Pulmonary artery endothelial cell (primary cell): ENCODE data around the gene TMEM178A. TPM values are rescaled to one million over a fixed set of nuclear protein-coding genes. Genes with fewer than 3 reads are reported as not detected.
"Not testable (repeated sequence)": the region's sequence is repeated elsewhere in the genome, so short reads cannot be mapped to it uniquely, and the experiment has no call there.

Experiments
- DNase-seq: peaks from one replicate; pipeline ENCODE4 v3.0.0-alpha.2; 2011; ENCODE audit warnings: low read depth, low spot score
- total RNA-seq: library from RNA; depleted of rRNA; stranded (reverse); fragments of >200 nt; gene quantifications from 2 replicates; pipeline ENCODE4 v1.2.3, GENCODE V29; 2014

The TMEM178A gene
- total RNA-seq, result 0.28 and 0.99 TPM in 2 replicates

DNA sequence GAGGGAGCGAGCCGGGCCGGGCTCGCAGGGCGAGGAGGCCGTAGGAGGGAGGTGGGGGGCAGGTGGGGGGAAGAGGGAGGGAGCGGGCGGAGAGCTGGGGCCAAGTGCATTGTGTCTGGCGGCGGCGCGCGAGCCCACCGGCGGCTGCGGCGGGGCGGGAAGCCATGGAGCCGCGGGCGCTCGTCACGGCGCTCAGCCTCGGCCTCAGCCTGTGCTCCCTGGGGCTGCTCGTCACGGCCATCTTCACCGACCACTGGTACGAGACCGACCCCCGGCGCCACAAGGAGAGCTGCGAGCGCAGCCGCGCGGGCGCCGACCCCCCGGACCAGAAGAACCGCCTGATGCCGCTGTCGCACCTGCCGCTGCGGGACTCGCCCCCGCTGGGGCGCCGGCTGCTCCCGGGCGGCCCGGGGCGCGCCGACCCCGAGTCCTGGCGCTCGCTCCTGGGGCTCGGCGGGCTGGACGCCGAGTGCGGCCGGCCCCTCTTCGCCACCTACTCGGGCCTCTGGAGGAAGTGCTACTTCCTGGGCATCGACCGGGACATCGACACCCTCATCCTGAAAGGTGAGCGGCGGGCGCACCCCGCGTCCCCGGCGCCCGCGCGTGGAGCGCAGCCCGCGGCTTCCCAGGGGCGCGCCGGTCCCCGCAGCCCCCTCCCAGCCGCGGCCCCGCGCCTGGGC is at the start of gene TMEM178A:
TSS of gene TMEM178A (plus strand) at position 107 of the 680 bp plus-strand sequence. CDS start at position 165, 58 bp downstream.
- no peak for DNase-seq

DNA sequence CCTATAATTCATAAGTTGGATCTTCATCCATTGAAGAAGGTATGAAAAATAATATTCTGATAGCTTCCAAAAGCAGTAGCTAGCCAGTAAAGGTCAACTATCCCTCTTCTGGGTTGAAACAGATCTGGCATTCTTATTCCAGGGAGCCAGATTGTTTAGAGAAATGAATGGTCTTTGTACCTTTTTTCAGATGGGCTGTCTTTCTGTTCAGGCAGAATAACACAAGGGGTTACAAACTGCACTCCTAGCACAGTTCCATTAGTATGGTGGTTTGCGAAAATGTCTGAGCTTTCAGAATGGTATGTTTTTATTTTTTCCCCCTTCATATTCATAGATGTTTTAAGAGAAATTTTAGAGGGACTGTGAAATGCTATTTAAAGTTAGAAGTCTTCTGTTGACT is 47.5 kb upstream of the TMEM178A start:
- no peak for DNase-seq

DNA sequence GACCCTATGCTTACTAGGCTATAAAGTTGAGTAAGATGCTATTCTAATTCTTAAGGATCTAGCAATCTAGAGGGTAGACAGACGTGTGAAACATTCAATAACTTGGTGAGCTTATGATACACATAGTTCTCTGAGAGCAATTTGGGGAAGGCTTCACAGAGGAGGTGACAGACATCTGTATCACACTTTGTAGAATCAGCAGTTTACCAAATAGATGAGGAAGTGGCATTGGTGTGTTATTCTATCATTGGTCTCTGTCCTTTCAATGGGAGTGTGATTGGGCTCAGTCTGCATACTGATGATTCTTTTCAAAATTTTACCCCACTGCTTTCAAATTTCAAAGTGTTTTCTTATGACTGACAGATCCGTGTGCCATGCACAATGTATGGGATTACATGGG is 47.0 kb upstream of the TMEM178A start:
- no peak for DNase-seq

DNA sequence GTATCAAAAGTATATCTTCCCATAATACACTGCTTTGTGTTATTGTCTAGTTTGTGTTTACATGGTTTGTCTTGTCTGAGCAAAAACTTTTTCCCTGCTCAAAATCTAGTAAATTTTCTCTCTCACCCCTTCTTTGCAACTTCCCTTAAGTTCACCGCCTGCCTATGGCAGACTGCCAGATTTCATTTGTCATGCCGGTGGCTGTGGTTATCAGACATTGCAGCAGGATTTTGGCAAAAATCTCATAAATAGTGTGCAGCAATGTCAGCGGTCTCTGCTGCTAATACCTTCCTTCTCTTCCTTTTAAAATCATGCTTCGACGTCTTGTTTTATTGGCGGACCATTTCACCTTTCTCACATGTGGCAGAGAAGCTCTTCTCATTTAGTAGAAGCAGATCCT is 45.6 kb upstream of the TMEM178A start:
- DNase-seq, result peak; percentile 67

DNA sequence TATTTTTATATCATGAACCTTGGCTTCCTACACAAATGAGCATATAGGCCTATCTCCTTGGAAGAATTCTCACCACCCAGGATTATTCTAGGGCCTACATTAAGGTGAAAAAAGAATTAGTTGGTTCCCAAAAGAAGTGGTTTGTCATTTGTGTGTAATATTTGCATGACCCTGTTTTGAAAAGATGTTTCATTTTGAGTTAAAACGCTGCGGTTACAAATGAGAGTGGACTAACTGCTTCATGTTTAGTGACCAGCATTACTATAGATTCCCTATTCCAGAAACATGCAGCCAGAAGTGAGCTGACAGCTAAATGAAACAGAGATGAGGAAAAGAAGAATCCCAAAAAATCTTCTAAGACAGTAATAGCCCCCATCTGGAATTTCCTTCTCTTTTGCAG is 44.1 kb upstream of the TMEM178A start:
- DNase-seq, result no peak

DNA sequence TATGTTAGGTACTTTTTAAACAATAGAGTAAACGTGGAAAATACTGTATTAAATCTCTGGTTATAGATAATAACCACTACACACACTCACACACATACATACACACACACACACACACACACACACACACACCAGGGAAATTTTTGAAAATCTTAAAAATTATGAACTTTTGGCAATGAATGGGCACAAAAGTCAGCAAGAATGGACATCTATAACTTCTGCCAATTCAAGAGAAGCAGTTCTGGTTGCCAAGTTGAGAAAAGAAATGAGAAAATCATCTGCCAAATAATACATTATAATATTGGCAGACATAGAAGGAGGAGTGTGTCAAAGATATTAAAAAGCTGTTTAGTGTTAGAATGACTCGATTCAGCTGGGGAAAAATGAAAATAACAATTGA is 42.9 kb upstream of the TMEM178A start:
- DNase-seq, result no peak

DNA sequence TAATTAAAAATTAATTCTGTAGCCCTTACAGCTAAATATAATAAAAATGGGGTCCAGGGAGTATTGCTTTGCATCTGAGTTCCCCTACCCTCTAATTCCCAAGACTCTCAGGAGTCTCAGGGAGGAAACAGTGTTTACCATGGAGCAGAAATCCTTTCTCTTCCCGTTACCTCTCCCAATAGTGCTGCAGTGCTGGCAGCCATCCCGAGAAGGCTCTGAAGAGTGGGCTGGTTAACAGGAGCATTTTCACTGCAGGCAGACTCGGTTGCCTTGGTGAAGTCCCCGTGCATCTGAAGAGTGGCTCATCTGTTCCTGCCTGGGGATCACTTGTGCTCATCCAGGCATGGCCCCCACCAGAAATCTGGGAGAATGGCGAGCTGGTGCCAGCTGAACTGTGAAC is 41.8 kb upstream of the TMEM178A start:
- DNase-seq, result no peak

DNA sequence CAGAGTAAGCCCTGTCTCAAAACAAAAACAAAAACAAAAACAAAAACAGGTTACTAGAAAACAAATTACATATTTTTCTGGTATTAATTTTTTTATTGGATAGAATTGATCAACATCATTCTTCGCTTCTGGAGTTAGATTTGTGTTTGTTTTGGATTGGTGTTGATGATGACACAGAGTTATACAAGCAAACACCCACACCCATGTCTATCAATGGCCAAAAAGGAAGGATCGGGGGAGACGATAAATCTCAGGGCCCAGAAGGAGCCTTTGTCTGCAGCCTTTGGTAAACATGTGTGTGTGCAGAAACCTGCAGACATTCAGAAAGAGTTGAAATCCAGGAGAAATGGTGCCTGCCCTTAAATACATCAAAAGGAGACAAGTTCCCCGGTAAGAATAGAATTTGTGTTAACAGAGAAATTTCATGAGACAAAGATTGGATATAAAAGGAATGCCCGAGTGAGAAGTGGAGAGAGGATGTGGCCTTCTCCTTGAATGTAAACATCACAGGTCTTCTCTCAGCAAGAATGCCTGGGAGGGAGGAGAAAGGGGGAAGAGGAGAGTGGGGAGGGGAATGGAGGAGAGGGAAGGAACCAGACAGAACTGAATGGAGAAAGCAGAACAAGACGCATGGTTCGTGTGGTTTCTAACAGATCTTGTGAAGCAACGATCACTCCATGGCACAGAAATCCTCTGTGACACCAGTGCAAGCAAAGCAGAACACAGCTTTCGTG is 40.4 kb upstream of the TMEM178A start:
- DNase-seq, result no peak

DNA sequence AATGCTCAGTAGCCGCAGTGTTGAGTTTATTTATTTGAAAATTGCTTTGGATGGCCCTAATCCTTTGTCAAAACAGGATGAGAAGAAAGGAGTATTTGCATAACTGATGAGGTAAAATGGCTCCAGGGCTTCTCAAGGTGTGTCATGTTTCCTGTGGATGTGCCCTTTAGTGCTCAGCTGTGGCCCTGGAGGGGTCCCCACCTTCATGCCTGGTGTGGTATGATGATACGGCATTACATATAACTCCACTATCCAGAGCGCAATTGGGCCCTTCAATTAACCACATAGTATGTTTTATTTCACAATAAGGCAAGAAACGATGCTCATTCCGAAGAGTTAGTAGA is 39.8 kb upstream of the TMEM178A start:
- no peak for DNase-seq

DNA sequence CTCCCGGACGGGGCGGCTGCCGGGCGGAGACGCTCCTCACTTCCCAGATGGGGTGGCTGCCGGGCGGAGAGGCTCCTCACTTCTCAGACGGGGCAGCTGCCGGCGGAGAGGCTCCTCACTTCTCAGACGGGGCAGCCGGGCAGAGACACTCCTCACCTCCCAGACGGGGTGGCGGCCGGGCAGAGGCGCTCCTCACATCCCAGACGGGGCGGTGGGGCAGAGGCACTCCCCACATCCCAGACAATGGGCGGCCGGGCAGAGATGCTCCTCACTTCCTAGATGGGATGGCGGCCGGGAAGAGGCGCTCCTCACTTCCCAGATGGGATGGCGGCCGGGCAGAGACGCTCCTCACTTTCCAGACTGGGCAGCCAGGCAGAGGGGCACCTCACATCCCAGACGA is 37.4 kb upstream of the TMEM178A start:
- not testable (repeated sequence) for DNase-seq

DNA sequence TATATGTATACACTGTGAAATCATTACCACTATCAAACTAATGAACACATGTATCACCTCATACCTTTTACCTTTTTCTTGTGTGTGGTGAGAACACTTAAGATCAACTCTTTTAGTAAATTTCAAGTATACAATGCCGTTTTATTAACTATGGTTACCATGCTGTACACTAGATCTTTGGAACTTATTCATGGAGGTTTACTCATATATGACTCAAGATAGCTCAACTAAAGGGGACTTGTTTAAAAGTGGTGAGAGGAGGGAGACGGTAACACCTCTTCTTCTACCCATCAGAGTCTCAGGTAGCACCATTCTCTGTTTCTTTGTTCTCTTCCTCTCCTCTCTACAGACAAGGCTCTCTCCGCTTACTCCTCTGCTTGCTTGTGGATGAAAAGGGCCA is 36.1 kb upstream of the TMEM178A start:
- no peak for DNase-seq

DNA sequence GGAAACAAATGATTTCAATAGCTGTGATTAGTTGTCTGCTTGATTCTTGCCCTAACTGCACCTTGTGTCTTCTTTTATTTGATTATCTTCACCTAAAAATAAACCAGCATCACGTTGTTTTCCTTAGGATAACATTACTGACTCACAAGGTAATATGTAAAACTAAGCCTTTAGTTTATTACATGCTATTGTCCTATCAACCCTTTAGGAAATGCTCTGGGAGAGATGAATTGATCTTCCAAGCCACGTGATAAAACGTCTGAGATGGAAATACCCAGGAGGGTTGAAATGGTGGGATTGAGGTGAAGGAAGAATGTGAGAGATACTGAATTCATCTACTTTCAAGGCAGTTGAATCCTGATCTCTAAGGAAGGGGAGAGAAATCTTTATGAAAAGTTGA is 34.5 kb upstream of the TMEM178A start:
- DNase-seq, result no peak

DNA sequence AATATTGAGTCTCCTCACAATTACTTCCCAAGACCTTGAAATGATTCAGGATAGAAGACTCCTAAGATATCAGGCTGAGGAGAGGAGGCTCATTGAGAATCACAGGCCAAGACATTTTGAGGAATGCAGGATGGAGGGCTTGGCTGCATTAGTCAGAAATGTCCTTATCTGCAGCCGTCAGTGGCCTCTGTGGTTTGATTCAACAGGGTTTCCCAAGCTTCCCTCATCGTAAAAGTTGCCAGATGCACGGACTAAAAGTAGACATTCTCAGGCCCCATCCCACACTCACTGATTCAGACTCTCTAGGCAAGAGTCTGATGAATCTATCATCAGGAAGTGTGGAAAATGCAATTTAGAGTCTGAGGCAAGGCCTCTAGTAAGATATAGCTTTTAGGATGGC is 34.0 kb upstream of the TMEM178A start:
- DNase-seq, result no peak

DNA sequence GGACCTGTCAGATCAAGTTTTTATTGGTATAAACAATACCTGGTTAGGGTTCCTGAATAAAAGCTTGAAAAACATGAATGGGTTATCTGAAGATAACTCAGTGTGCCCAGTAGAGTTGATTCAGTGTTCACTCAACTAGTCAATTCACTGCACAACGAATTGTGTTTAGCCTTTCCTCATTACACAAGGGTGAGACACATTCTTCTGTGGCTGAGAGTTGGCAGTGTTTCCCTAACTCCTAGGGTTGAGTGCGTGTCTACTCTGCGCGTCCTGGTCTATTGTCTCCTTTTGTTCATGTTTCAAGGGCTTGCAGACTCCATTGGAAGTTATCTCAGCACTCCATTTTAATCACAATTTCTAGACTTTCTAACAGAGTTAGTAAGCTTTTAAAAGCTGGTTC is 32.8 kb upstream of the TMEM178A start:
- no peak for DNase-seq

DNA sequence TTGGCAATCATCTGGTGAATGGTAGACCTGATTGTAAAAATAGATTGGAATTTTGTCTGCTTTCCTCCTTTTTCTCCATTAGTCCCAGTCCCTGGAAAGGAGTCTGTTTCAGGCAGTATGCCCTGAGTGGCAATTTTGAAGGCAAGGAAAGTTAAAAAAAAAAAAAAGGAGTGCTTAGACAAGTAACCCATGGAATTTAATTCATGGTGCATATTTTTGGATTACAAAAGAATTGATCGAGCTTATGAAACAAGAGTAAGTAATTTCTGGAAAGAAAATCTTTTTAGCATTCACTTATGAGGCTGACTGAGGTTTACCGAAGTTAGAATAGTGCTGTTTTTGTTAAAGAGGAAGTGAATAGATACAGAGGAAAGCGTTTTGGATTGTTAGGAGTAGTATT is 29.4 kb upstream of the TMEM178A start:
- no peak for DNase-seq

DNA sequence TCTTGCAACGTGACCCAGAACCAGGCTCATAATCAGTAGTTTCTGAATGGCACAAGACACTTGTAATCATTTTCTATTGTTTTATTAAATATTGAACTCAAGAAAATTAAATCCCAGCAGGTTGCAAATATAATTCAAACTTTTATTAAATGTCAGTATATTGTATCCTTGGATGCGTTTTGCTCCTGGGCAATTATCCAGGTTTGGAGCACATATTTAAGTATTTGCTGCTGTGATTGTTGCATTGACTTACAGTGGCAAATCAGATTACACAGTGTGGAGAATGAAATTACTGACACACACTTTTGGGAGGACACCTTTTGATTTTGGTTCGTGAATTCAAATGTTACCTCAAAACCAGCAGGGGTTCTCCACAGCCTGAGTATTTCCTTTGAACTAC is 27.1 kb upstream of the TMEM178A start:
- no peak for DNase-seq

DNA sequence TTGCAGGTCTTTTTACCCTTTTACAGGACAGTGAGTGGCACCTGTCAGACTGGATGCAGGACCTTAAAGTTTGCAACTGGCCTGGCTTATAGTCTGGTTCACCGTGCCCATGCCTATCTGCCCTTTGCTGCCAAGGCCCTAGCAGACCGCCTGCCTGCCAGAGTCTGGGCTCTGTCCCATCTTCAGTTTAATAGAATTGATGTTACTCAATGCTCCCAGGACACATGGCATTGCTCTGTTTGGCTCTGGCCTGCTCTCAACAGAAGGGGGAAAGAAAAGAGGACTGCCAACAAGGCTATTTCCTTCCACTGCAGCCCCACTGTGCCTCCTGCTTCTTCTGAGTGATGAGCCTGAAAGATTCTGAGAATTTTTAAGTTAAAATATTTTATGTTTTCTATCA is 25.6 kb upstream of the TMEM178A start:
- no peak for DNase-seq

DNA sequence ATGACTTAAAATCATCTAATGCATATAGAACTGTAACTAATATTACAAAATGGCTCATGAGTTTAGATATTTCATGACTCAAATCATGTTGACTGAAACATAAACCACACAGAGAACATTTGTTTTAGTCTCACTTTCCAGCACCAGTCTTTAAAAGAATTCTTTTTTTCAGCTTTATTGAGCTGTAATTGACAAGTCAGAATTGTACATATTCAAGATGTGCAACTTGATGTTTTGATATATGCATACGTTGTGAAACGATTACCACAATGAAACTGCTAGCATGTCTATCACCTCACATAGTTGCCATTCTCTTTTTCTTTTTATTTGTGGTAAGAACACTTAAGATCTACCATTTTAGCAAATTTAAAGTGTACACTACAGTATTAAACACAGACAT is 25.0 kb upstream of the TMEM178A start:
- no peak for DNase-seq

DNA sequence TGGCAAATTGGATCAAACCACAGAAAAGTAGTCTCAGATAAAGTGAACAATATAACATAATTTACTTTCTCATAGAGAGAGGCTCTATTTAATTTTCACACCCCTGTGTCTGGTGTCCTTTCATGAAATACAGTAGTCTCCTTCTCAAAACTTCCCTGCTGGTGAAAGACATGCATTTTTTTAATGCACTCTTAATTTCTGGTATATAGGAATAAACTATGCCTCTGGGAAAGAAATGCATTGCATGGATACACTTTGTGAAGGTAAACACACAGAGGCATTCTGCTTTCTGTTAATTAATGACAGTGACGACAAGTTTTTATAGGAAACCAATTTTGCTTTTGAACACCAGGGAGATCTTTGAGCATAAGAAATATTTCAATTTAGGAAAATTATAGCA is 24.1 kb upstream of the TMEM178A start:
- DNase-seq, result no peak

DNA sequence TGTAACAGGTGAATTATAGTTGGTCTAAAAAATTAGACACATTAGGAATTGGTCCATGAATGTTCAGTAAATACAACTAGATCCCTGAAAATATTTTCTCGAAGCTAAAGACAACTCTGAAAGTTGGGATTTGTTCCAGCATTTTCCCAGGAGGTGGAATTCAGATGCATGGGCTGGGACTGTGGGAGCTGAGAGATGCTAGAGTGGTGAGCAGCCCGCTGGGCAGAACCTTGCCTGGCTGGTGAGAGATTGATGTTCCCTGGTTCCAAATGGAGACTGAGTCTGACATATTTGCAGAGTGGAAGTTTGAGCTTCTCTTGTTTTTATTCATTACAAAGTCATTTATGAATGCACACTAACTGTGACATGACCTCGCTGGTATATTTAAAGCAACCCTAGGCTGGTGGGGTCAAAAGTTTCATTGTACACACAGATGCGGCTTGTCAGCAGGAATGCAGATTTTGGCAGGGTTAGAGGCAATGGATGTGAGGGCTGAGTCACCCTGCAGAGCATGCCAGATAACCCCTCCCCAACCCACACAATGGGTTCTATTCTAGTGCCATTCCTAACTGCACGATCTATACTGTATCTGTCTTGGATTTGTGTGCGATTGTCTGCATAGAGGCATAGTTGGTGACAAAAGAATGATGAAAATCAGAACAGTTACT is 23.5 kb upstream of the TMEM178A start:
- peak; percentile 53 for DNase-seq

DNA sequence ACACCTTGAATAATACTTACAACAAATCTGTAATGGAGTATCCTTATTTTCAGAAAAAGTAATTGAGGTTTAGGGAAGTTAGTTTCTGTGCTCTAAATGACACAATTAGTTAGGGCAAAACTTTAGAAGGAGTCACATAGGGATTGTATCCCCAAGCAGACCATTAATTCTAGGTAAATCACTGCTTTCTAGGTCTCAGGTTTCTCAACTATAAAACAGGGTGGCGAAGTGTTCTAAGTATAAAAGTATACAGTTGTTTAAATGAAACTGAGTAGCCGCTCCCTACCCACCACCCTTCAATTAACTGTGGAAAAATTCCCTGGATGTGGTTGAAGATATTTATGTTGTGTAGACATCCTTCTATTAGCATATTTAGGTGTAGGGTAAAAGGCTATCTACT is 19.9 kb upstream of the TMEM178A start:
- no peak for DNase-seq

DNA sequence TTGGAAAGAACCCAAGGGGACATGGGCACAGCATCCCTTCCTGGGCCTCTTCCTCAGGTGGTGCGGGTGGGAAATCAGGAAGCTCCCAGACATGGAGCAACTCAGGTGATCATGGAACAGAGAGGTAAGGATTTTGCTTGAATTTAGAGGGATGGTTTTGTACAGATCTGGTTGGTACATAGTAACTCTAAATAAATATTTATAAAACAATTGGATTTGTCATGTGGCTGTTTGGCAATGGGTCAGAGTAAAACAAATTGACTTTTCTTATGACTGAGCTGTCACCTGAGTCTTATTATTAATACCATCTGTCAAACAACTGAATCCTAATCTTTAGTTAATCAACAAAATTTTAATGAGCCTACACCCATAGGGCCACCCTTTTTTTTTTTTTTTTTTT is 19.4 kb upstream of the TMEM178A start:
- no peak for DNase-seq
